GM19397 (cell line): ENCODE measurements around the gene TEKT5.

Experiments used
- ATAC-seq: cut with Tn5 transposase; IDR thresholded peaks from one replicate; pipeline ENCODE4 v1.9.1; 2021; ENCODE audit warnings: mild to moderate bottlenecking, moderate library complexity; ENCODE audit not compliant: unreplicated experiment

TEKT5 gene

GRCh38 chr16:10611825-10612342 is 82.8 kb downstream of the TEKT5 start:
- ATAC-seq: no peak

- no peak for ATAC-seq
These were observed 84.1 kb downstream of the TEKT5 start for GRCh38 chr16:10610499-10611184.

- ATAC-seq: no peak
These were observed 85.3 kb downstream of the TEKT5 start for GRCh38 chr16:10609402-10609774.

GRCh38 chr16:10608687-10609401 is 85.9 kb downstream of the TEKT5 start:
- ATAC-seq: no peak

GRCh38 chr16:10607157-10607556 is 87.6 kb downstream of the TEKT5 start:
- no peak for ATAC-seq

- ATAC-seq: no peak
These were observed 88.1 kb downstream of the TEKT5 start for GRCh38 chr16:10606607-10607006.

- no peak for ATAC-seq
These were observed 89.1 kb downstream of the TEKT5 start for GRCh38 chr16:10605636-10606035.

- no peak for ATAC-seq
These were observed 93.0 kb downstream of the TEKT5 start for GRCh38 chr16:10601444-10602408.

- ATAC-seq: no peak
These were observed 93.8 kb downstream of the TEKT5 start for GRCh38 chr16:10600782-10601443.

- no peak for ATAC-seq
These were observed 95.1 kb downstream of the TEKT5 start for GRCh38 chr16:10599626-10600025.

- no peak for ATAC-seq
These were observed 96.6 kb downstream of the TEKT5 start for GRCh38 chr16:10598157-10598556.

GRCh38 chr16:10597187-10597601 is 97.5 kb downstream of the TEKT5 start:
- ATAC-seq: no peak

GRCh38 chr16:10594312-10594950 is 100.3 kb downstream of the TEKT5 start:
- ATAC-seq: no peak

- ATAC-seq: no peak
These were observed 102.1 kb downstream of the TEKT5 start for GRCh38 chr16:10592611-10593010.

- no peak for ATAC-seq
These were observed 104.4 kb downstream of the TEKT5 start for GRCh38 chr16:10590342-10590741.

- ATAC-seq: no peak
These were observed 105.6 kb downstream of the TEKT5 start for GRCh38 chr16:10589109-10589508.

- no peak for ATAC-seq
These were observed 107.1 kb downstream of the TEKT5 start for GRCh38 chr16:10587622-10588021.

GRCh38 chr16:10584981-10585438 is 109.7 kb downstream of the TEKT5 start:
- ATAC-seq: no peak

- ATAC-seq: no peak
These were observed 111.5 kb downstream of the TEKT5 start for GRCh38 chr16:10583269-10583668.

GRCh38 chr16:10581507-10581906 is 113.2 kb downstream of the TEKT5 start:
- ATAC-seq: no peak
